ENCODE data around the gene KYNU.

The KYNU gene

DNA sequence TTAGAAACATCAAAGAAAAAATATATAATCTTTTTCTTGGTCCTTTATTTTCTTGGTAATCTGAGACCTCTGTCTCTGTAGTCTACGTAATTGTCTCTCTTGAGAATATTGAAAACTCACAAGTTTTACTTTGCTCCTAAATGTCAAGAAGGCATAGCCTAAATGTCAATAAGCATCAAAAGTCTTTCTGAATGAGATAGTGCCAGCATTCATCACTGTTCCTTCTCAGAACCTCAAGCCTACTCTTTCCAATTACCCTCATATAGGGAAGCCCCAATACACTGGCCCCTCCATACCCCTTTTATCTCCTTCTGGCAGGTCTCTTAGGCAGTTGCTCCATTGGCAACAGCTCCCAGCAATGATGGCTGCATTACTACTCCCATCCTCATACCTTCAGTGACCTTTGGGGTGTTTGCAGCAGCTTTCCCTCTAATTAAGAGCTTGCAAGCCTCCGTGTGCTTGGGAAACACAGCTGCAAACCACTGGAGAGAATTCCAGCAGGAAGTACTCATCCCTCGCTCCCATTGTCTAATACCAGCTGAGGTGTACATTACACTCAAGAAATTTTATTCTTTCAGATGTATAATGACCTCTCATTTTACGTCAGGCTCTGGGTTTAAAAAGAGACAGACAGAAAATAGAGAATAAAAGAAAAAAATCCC lies 95.8 kb downstream of the KYNU start:
- Histone ChIP-seq H3K4me3 (IDR thresholded peaks at IDR 0.05; ENCODE audit: insufficient read depth, low read depth, low read length) (no peak overlapping the region), H3K27ac (no peak overlapping the region), H3K36me3 (ENCODE audit: insufficient read depth) (no peaks in the 10 kb centered on the region), H3K9ac (no peak overlapping the region), H3K27me3 (ENCODE audit: insufficient read depth, low read depth) (no peaks in the 10 kb centered on the region), H3K4me2 (no peak overlapping the region), H4K20me1 (ENCODE audit: insufficient read depth) (no peaks in the 10 kb centered on the region), H2AFZ (ENCODE audit: low read depth) (no peak overlapping the region), H3K79me2 (ENCODE audit: insufficient read depth, low read depth) (no peaks in the 10 kb centered on the region), H3K4me1 (ENCODE audit: low read depth, poor library complexity, severe bottlenecking) (no peaks in the 10 kb centered on the region)
- TF ChIP-seq, protein P1, sequence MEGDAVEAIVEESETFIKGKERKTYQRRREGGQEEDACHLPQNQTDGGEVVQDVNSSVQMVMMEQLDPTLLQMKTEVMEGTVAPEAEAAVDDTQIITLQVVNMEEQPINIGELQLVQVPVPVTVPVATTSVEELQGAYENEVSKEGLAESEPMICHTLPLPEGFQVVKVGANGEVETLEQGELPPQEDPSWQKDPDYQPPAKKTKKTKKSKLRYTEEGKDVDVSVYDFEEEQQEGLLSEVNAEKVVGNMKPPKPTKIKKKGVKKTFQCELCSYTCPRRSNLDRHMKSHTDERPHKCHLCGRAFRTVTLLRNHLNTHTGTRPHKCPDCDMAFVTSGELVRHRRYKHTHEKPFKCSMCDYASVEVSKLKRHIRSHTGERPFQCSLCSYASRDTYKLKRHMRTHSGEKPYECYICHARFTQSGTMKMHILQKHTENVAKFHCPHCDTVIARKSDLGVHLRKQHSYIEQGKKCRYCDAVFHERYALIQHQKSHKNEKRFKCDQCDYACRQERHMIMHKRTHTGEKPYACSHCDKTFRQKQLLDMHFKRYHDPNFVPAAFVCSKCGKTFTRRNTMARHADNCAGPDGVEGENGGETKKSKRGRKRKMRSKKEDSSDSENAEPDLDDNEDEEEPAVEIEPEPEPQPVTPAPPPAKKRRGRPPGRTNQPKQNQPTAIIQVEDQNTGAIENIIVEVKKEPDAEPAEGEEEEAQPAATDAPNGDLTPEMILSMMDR (conservative IDR thresholded peaks at IDR 0.05; ENCODE audit: low read depth, low read length), result no peak

DNA sequence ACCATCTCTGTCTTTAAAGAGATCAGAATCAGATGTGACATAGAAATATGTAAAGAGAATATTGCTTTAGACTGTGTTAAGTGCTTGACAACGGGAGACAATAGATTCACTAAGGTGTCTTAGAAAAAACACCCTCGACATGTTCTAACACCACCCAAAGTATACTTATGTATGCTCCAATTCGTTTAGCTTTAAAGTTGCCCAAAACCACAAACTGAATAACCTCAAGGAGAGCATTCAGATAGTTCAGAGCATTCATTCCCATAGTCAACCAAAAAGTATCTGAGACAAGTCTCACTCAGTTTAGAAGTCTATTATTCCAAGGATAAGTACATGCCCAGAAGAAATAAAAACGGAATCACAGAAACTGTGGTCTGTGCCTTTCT lies 96.4 kb downstream of the KYNU start:
- TF ChIP-seq, protein P1 (conservative IDR thresholded peaks at IDR 0.05; ENCODE audit: low read depth, low read length), result no peak
- Histone ChIP-seq H3K27me3 (ENCODE audit: insufficient read depth, low read depth) (no peaks in the 10 kb centered on the region), H3K36me3 (ENCODE audit: insufficient read depth) (no peaks in the 10 kb centered on the region), H3K79me2 (ENCODE audit: insufficient read depth, low read depth) (no peaks in the 10 kb centered on the region), H3K4me1 (ENCODE audit: low read depth, poor library complexity, severe bottlenecking) (no peaks in the 10 kb centered on the region), H3K4me3 (IDR thresholded peaks at IDR 0.05; ENCODE audit: insufficient read depth, low read depth, low read length) (no peak overlapping the region), H2AFZ (ENCODE audit: low read depth) (no peak overlapping the region), H3K27ac (no peak overlapping the region), H3K9ac (no peak overlapping the region), H3K4me2 (no peak overlapping the region), H4K20me1 (ENCODE audit: insufficient read depth) (no peaks in the 10 kb centered on the region)

DNA sequence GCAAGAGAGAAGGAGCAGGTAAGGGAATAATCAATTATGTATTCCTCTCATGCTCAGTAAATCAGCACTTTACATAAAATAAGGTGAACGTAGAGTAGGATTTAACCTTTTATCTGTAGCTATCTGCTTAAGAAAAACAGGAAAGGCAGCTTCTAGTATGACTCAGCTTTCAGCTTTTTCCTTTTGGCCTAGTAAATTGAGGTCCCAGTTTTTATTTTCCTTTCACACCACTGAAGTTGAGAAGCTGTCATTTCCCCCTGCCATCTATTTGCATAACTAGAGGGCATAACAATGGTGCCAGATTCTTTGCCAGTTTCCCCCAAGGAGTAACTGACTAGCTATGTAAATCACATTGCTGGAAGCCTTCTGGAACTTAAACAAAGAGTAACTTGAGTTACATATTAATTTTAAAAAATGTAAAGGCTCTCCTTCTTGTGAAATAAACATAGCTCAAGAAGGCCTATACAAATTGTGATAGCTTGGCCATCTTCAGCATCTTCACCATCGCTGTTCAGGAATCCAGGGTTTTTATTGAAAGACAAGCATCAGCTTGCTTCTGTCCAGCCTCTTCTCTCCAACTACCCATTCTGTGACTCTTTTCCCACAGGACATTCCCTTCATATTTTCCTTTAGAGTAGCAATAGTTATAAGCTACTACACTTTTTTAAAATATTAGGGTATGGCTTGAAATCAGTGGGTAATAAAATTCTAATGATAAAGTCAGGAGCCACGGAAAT lies 97.0 kb downstream of the KYNU start:
- Histone ChIP-seq H3K27ac (no peak overlapping the region), H3K36me3 (ENCODE audit: insufficient read depth) (no peaks in the 10 kb centered on the region), H3K9ac (no peak overlapping the region), H4K20me1 (ENCODE audit: insufficient read depth) (no peaks in the 10 kb centered on the region), H3K4me2 (no peak overlapping the region), H3K27me3 (ENCODE audit: insufficient read depth, low read depth) (no peaks in the 10 kb centered on the region), H3K4me1 (ENCODE audit: low read depth, poor library complexity, severe bottlenecking) (no peaks in the 10 kb centered on the region), H2AFZ (ENCODE audit: low read depth) (no peak overlapping the region), H3K4me3 (IDR thresholded peaks at IDR 0.05; ENCODE audit: insufficient read depth, low read depth, low read length) (no peak overlapping the region), H3K79me2 (ENCODE audit: insufficient read depth, low read depth) (no peaks in the 10 kb centered on the region)
- TF ChIP-seq, protein P1 (conservative IDR thresholded peaks at IDR 0.05; ENCODE audit: low read depth, low read length), result no peak

DNA sequence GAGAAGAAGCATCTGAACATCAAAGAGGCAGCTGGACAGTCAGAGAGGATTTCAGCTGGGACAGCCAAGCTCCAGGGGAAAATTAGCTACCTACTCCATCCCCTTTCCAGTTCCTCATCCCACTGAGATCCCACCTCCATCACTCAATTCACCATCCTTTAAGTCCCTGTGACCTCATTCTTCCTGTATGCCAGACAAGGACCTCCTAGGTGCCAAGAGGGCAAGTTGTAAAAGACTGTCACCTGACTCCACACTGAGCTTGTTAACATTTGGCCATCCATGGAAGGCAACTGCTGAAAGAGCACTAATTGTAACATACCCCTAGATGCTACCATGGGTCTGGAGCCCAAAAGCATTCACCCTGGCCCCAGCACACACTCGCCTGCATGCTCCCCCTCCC lies 97.8 kb downstream of the KYNU start:
- H3K4me1 ChIP-seq (ENCODE audit: low read depth, poor library complexity, severe bottlenecking), result no peaks in the 10 kb centered on the region
- H2AFZ ChIP-seq (ENCODE audit: low read depth), result no peak overlapping the region
- H3K4me3 ChIP-seq (IDR thresholded peaks at IDR 0.05; ENCODE audit: insufficient read depth, low read depth, low read length), result no peak overlapping the region
- H3K27me3 ChIP-seq (ENCODE audit: insufficient read depth, low read depth), result no peaks in the 10 kb centered on the region
- H4K20me1 ChIP-seq (ENCODE audit: insufficient read depth), result no peaks in the 10 kb centered on the region
- H3K4me2 ChIP-seq, result no peak overlapping the region
- TF ChIP-seq, protein P1 (conservative IDR thresholded peaks at IDR 0.05; ENCODE audit: low read depth, low read length), result no peak
- H3K27ac ChIP-seq, result no peak overlapping the region
- no peak overlapping the region for H3K9ac ChIP-seq
- H3K79me2 ChIP-seq (ENCODE audit: insufficient read depth, low read depth), result no peaks in the 10 kb centered on the region
- no peaks in the 10 kb centered on the region for H3K36me3 ChIP-seq (ENCODE audit: insufficient read depth)

Data from KMS-11 (cell line).